OCI-LY1 (cell line): ENCODE data around the gene DDX4.

ENCODE experiments used
- H2AFZ ChIP-seq: fragments of 200-600 bp; sonication (generic), shearing (Covaris generic); 2 replicates; pipeline ENCODE4 v1.6.0; 2014; ENCODE audit warnings: antibody characterized with exemption, mild to moderate bottlenecking, low read length
- H3F3A ChIP-seq: fragments of 200-600 bp; sonication (generic), shearing (Covaris generic); 2 replicates; pipeline ENCODE4 v1.6.0; 2014; ENCODE audit warnings: mild to moderate bottlenecking, antibody characterized with exemption, low read length, moderate library complexity; ENCODE audit not compliant: insufficient read depth
- H3K27ac ChIP-seq: fragments of 200-600 bp; sonication (generic); 2 replicates; pipeline ENCODE4 v1.5.1; 2014; ENCODE audit warnings: low read length, mixed run types, mild to moderate bottlenecking, low read depth; ENCODE audit not compliant: poor library complexity, severe bottlenecking
- H3K27me3 ChIP-seq: fragments of 200-600 bp; sonication (generic); 2 replicates; pipeline ENCODE4 v1.6.0; 2014; ENCODE audit warnings: antibody characterized with exemption, mild to moderate bottlenecking, low read length, moderate library complexity; ENCODE audit not compliant: insufficient read depth
- H3K36me3 ChIP-seq: fragments of 200-600 bp; sonication (generic); 2 replicates; pipeline ENCODE4 v1.6.1; 2014; ENCODE audit warnings: mild to moderate bottlenecking, antibody characterized with exemption, low read length, moderate library complexity, mixed read lengths; ENCODE audit not compliant: insufficient read depth
- H3K4me1 ChIP-seq: fragments of 200-600 bp; sonication (generic); 2 replicates; pipeline ENCODE4 v1.5.1; 2014; ENCODE audit warnings: mild to moderate bottlenecking, low read length, moderate library complexity; ENCODE audit not compliant: insufficient read depth, severe bottlenecking
- H3K4me2 ChIP-seq: fragments of 200-600 bp; sonication (generic), shearing (Covaris generic); 2 replicates; pipeline ENCODE4 v1.6.1; 2014; ENCODE audit warnings: low read length
- H3K4me3 ChIP-seq: fragments of 200-600 bp; sonication (generic); 2 replicates; pipeline ENCODE4 v1.5.1; 2014; ENCODE audit warnings: low read length, low read depth, mild to moderate bottlenecking, mixed read lengths; ENCODE audit not compliant: poor library complexity, severe bottlenecking
- H3K79me2 ChIP-seq: fragments of 200-600 bp; shearing (Covaris generic); 2 replicates; pipeline ENCODE4 v1.6.1; 2016; ENCODE audit warnings: mixed run types, low read length, mixed read lengths; ENCODE audit not compliant: insufficient read depth
- H3K9ac ChIP-seq: fragments of 200-600 bp; sonication (generic), shearing (Covaris generic); 2 replicates; pipeline ENCODE4 v1.6.1; 2014; ENCODE audit warnings: mild to moderate bottlenecking, low read length, mixed read lengths
- H3K9me2 ChIP-seq: fragments of 200-600 bp; sonication (generic), shearing (Covaris generic); 2 replicates; pipeline ENCODE4 v1.6.1; 2014; ENCODE audit warnings: low read depth, mild to moderate bottlenecking, low read length, mixed read lengths
- H3K9me3 ChIP-seq: fragments of 200-600 bp; shearing (Covaris generic); 2 replicates; pipeline ENCODE4 v1.6.1; 2014; ENCODE audit warnings: low read length, mixed read lengths
- H4K20me1 ChIP-seq: fragments of 200-600 bp; sonication (generic), shearing (Covaris generic); 2 replicates; pipeline ENCODE4 v1.6.0; 2016; ENCODE audit warnings: mild to moderate bottlenecking, low read length; ENCODE audit not compliant: insufficient read depth
- CTCF ChIP-seq: fragments of 200-600 bp; sonication (generic), shearing (Covaris generic); IDR thresholded peaks from 2 replicates; pipeline ENCODE4 v1.5.1; 2017; ENCODE audit warnings: mild to moderate bottlenecking, antibody characterized with exemption, low read length, moderate library complexity, mixed read lengths
- EZH2 ChIP-seq: fragments of 200-600 bp; sonication (generic), shearing (Covaris generic); IDR thresholded peaks from 2 replicates; pipeline ENCODE4 v1.8.0; 2017; ENCODE audit warnings: borderline replicate concordance, mixed run types, mild to moderate bottlenecking, antibody characterized with exemption, low read length, moderate library complexity, mixed read lengths

DDX4 gene

GRCh38 chr5:55734658-55735057 is 3.2 kb upstream of the DDX4 start:
- Histone ChIP-seq H2AFZ (no peak overlapping the region), H3K36me3 (no peaks in the 10 kb centered on the region), H3K4me2 (no peak overlapping the region), H3K27ac (no peak overlapping the region), H3K9ac (no peak overlapping the region), H3F3A (no peaks in the 10 kb centered on the region), H3K27me3 (no peaks in the 10 kb centered on the region), H3K4me3 (no peak overlapping the region), H3K4me1 (no peaks in the 10 kb centered on the region), H3K9me3 (no peaks in the 10 kb centered on the region), H4K20me1 (no peaks in the 10 kb centered on the region), H3K9me2 (no peaks in the 10 kb centered on the region), H3K79me2 (no peaks in the 10 kb centered on the region)
- no peak for TF ChIP-seq EZH2
- TF ChIP-seq CTCF, result no peak

GRCh38 chr5:55742778-55743177 is 4.9 kb downstream of the DDX4 start:
- Histone ChIP-seq H3K36me3 (no peaks in the 10 kb centered on the region), H3K4me2 (no peak overlapping the region), H3K4me1 (no peaks in the 10 kb centered on the region), H4K20me1 (no peaks in the 10 kb centered on the region), H3K27me3 (no peaks in the 10 kb centered on the region), H3K79me2 (no peaks in the 10 kb centered on the region), H3K9ac (no peak overlapping the region), H3K4me3 (no peak overlapping the region), H2AFZ (no peak overlapping the region), H3K27ac (no peak overlapping the region), H3F3A (no peaks in the 10 kb centered on the region), H3K9me3 (no peaks in the 10 kb centered on the region), H3K9me2 (no peaks in the 10 kb centered on the region)
- TF ChIP-seq EZH2, result no peak
- no peak for TF ChIP-seq CTCF

- H3K9me2 ChIP-seq, result no peaks in the 10 kb centered on the region
- no peak overlapping the region for H2AFZ ChIP-seq
Measured at GRCh38 chr5:55747778-55748318, 10.0 kb downstream of the DDX4 start.

More at GRCh38 chr5:55747778-55748318, 10.0 kb downstream of the DDX4 start:
- no peak for TF ChIP-seq EZH2
- no peak for TF ChIP-seq CTCF
- no peaks in the 10 kb centered on the region for H3K36me3 ChIP-seq
- no peak overlapping the region for H3K9ac ChIP-seq
- H3K9me3 ChIP-seq, result no peaks in the 10 kb centered on the region
- H3K4me2 ChIP-seq, result no peak overlapping the region
- H3K27ac ChIP-seq, result no peak overlapping the region
- no peak overlapping the region for H3K4me3 ChIP-seq
- no peaks in the 10 kb centered on the region for H3F3A ChIP-seq
- no peaks in the 10 kb centered on the region for H4K20me1 ChIP-seq
- no peaks in the 10 kb centered on the region for H3K79me2 ChIP-seq
- H3K27me3 ChIP-seq, result no peaks in the 10 kb centered on the region
- H3K4me1 ChIP-seq, result no peaks in the 10 kb centered on the region
